Measurements from ENCODE around the gene DLD. TPM values are rescaled to one million over a fixed set of nuclear protein-coding genes. Genes with fewer than 3 reads are reported as not detected.

The DLD gene
- total and polyA plus RNA-seq, 2 of the 13 experiments (the other 11 are each of a cell fraction or from before 2014, with no cell fraction given), result 56.8 to 95.2 TPM

DNA sequence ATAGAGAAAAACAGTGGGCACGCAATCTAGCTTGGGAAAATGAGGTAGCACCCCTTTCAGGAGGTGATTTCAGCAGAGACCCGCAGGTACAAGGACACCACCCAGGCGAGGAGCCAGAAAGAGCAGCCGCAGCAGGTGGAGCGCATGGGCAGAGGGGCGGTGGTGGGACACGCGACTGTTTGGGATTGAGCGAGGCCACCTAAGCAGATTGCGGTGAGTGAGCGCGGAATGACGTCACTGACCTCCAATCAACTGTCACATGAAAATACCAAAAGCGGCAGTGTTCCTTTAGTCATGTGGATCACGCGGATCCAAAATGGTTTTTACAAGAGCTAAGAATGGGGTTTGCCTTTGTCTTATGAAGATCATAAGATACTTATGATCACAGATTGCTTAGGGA is 47.8 kb upstream of the DLD start:
- H3K36me3 ChIP-seq (replicated peaks in 1 of 2; ENCODE audit: control insufficient read depth in 1 of 2, insufficient read depth in 2 of 2, low read length in 2 of 2), result no peaks in the 10 kb centered on the region
- WGBS (ENCODE audit: low lambda C conversion rate), result 86% methylated on average over 16 of the region's 16 CpGs
- ATAC-seq (no peak), FAIRE-seq (no peak), DNase-seq (ENCODE audit: low spot score) (no peak)
- no peaks in the 10 kb centered on the region for H3K79me2 ChIP-seq (ENCODE audit: insufficient read depth, low read length)
- H3K4me2 ChIP-seq (ENCODE audit: low read depth, low read length), result no peak overlapping the region
- H3K27ac ChIP-seq (ENCODE audit: extremely low read length, insufficient read depth, low read length), result no peak overlapping the region
- ChIA-PET CTCF (ENCODE audit: low intra/inter-chr PET ratio, low total read pairs) (no interaction called here), POLR2A (no interaction called here)
- no peaks in the 10 kb centered on the region for H4K20me1 ChIP-seq (ENCODE audit: insufficient read depth, low read length)
- H2AFZ ChIP-seq (ENCODE audit: low read length), result no peak overlapping the region
- TF ChIP-seq ATF7 (IDR thresholded peaks at IDR 0.05), result peak; percentile 89
- TF ChIP-seq ATF7 (CRISPR knock-in tag; IDR thresholded peaks at IDR 0.05), result no peak
- peak; percentile 91 for TF ChIP-seq CREB1 (IDR thresholded peaks at IDR 0.05)
- no peak for TF ChIP-seq CREB1 (CRISPR knock-in tag; IDR thresholded peaks at IDR 0.05)
- TF ChIP-seq ZNF3 (CRISPR knock-in tag; IDR thresholded peaks at IDR 0.05), result no peak
- TF ChIP-seq ZNF724P (CRISPR knock-in tag; IDR thresholded peaks at IDR 0.05; ENCODE audit: borderline replicate concordance), result no peak
- no peak for TF ChIP-seq ZNF784 (CRISPR knock-in tag; IDR thresholded peaks at IDR 0.05; ENCODE audit: borderline replicate concordance)
- no peak for TF ChIP-seq MIXL1 (CRISPR knock-in tag; IDR thresholded peaks at IDR 0.05)
- TF ChIP-seq SETDB1 (CRISPR knock-in tag; IDR thresholded peaks at IDR 0.05; ENCODE audit: borderline replicate concordance), result no peak
- no peak for TF ChIP-seq GATAD1 (CRISPR knock-in tag; IDR thresholded peaks at IDR 0.05)
- no peak for TF ChIP-seq CREB3 (CRISPR knock-in tag; IDR thresholded peaks at IDR 0.05)
- no peak for TF ChIP-seq SALL2 (CRISPR knock-in tag; IDR thresholded peaks at IDR 0.05)
- H3K9me3 ChIP-seq (ENCODE audit: low read length), result no peaks in the 10 kb centered on the region
- 0 out of 2 replicates have a peak, but pooled peaks cover 5% of the 10 kb centered on the region for H3K4me1 ChIP-seq (ENCODE audit: insufficient read depth, low read length)
- no peak overlapping the region for H3K9ac ChIP-seq (ENCODE audit: insufficient read depth, low read depth, low read length)
- in situ Hi-C loops (cut with HindIII; ENCODE audit: extremely low pct_ligation_motif_present, low pct_unique_long_range_greater_than_20kb) (no loop called here), intact Hi-C loops (cut with micrococcal nuclease; ENCODE audit: unreplicated experiment) (no loop called here)
- no peak overlapping the region for H3K4me3 ChIP-seq (replicated peaks in 1 of 3; ENCODE audit: insufficient read depth in 1 of 3, low read depth in 2 of 3, low read length in 3 of 3)
- BruUV-seq (replicated peaks), result no TSS peak
- H3K27me3 ChIP-seq (ENCODE audit: control insufficient read depth in 1 of 2, insufficient read depth in 2 of 2, low read length in 2 of 2), result peaks cover 0 to 11% of the 10 kb centered on the region in 2 experiments; a peak in 2 of 5 replicates

All from HepG2 (cell line).